Uterus (tissue), 4 donors: ENCODE measurements around the gene SUFU. TPM values are rescaled to one million over a fixed set of nuclear protein-coding genes. Genes with fewer than 3 reads are reported as not detected.

Experiments used
- DNase-seq, 2 donors: peaks; one replicate each; pipeline ENCODE4 v3.0.0-alpha.2; 2019 to 2020
- H3K27ac ChIP-seq, 2 donors: fragments of 200-600 bp; sonication (generic); 1 replicate in 1 of 2; 2 replicates in 1 of 2; pipeline ENCODE4 v1.5.1; 2016 to 2018
- H3K27me3 ChIP-seq, 2 donors: fragments of 200-600 bp; sonication (generic); one replicate each; pipeline ENCODE4 v1.5.1; 2018 to 2019; ENCODE audit warnings: control low read depth in 1 of 2
- H3K36me3 ChIP-seq, 2 donors: fragments of 200-600 bp; sonication (generic); one replicate each; pipeline ENCODE4 v1.5.1; 2019; ENCODE audit warnings: control low read depth in 1 of 2
- H3K4me1 ChIP-seq, 2 donors: fragments of 200-600 bp; sonication (generic); one replicate each; pipeline ENCODE4 v1.5.1; 2018 to 2019; ENCODE audit warnings: control low read depth in 1 of 2
- H3K4me3 ChIP-seq, 2 donors: fragments of 200-600 bp; sonication (generic); 1 replicate in 1 of 2; 2 replicates in 1 of 2; pipeline ENCODE4 v1.5.1; 2018 to 2019; ENCODE audit warnings: mild to moderate bottlenecking in 1 of 2
- H3K9me3 ChIP-seq, 2 donors: fragments of 200-600 bp; sonication (generic); one replicate each; pipeline ENCODE4 v1.5.1; 2019; ENCODE audit warnings: control low read depth in 1 of 2
- POLR2A ChIP-seq, 2 donors: fragments of 450-650 bp; IDR thresholded peaks; one replicate each; pipeline ENCODE4 v1.6.1; 2016; ENCODE audit warnings: antibody characterized with exemption in 2 of 2, mild to moderate bottlenecking in 1 of 2, moderate library complexity in 1 of 2
- intact Hi-C: fragments of 100-400 bp; cut with DNase I; formaldehyde crosslinking; loops from one replicate; pipeline ENCODE4 v1.15.1; 2023; ENCODE audit warnings: low total_unique reads
- total RNA-seq, 4 donors: library from RNA; depleted of rRNA in 3 of 4; stranded (reverse); fragments of >200 nt in 3 of 4; gene quantifications; one replicate each; pipeline versions ENCODE4 v1.1.0 to v1.2.4, GENCODE V29; 2014 to 2023
- TF ChIP-seq, protein P1 (sequence below), 4 experiments: fragments of 200-600 bp in 2 of 4; fragments of 450-650 bp in 2 of 4; sonication (generic) in 2 of 4; IDR thresholded peaks; one replicate each; pipeline ENCODE4 v1.5.1; 2016 to 2019; ENCODE audit warnings: antibody characterized with exemption in 4 of 4, mild to moderate bottlenecking in 2 of 4, moderate library complexity in 1 of 4
- donor health status: DM: yes; HTN: yes; CAD: no.

Gene SUFU
- total RNA-seq, 4 donors from 2014 or later = 2.8 to 20.7 (median 12.3) TPM

DNA sequence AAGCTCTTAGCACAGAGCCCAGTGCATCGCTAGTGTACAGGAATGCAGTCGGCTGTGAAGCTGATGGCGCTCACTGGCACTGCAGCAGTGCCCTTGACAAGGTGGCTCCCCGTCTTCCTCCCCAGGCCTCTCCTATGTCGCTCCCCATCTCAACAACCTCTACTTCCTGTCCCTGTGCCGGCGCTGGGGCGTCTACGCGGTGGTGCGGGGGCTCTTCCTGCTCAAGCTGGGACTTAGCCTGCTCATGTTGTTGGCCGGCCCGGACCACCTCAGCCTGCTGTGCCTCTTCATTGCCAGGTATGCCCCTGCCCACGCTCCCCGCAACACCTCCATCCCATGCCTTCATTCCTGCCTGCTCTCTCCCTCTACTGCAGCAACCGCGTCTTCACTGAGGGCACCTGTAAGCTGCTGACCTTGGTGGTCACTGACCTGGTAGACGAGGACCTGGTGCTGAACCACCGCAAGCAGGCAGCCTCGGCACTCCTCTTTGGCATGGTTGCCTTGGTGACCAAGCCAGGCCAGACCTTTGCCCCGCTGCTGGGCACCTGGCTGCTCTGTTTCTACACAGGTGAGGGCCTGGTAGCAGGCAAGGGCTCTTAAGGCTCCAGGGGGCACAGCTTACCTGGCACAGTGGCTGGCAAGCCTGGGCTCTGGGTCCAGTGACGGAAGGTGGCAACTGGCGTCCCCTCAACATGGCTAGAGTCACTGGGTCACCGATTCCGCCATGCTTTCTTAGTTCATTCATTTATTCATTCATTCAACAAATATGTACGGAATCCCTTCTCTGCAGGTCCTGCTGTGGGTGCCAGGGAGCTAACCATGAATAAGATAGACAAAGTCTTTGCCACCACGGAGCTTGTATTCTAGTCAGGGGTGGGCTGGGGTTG is 30.1 kb upstream of the SUFU start:
- no peaks in the 10 kb centered on the region for H3K36me3 ChIP-seq
- intact Hi-C loops = no loop called here
- H3K9me3 ChIP-seq = no peaks in the 10 kb centered on the region
- no peak overlapping the region for H3K27ac ChIP-seq
- DNase-seq = no peak
- H3K4me1 ChIP-seq = no peaks in the 10 kb centered on the region
- no peak for TF ChIP-seq POLR2A (IDR thresholded peaks at IDR 0.05)
- TF ChIP-seq, protein P1, sequence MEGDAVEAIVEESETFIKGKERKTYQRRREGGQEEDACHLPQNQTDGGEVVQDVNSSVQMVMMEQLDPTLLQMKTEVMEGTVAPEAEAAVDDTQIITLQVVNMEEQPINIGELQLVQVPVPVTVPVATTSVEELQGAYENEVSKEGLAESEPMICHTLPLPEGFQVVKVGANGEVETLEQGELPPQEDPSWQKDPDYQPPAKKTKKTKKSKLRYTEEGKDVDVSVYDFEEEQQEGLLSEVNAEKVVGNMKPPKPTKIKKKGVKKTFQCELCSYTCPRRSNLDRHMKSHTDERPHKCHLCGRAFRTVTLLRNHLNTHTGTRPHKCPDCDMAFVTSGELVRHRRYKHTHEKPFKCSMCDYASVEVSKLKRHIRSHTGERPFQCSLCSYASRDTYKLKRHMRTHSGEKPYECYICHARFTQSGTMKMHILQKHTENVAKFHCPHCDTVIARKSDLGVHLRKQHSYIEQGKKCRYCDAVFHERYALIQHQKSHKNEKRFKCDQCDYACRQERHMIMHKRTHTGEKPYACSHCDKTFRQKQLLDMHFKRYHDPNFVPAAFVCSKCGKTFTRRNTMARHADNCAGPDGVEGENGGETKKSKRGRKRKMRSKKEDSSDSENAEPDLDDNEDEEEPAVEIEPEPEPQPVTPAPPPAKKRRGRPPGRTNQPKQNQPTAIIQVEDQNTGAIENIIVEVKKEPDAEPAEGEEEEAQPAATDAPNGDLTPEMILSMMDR (IDR thresholded peaks at IDR 0.05) = no peak
- no peaks in the 10 kb centered on the region for H3K27me3 ChIP-seq
- no peak overlapping the region for H3K4me3 ChIP-seq

DNA sequence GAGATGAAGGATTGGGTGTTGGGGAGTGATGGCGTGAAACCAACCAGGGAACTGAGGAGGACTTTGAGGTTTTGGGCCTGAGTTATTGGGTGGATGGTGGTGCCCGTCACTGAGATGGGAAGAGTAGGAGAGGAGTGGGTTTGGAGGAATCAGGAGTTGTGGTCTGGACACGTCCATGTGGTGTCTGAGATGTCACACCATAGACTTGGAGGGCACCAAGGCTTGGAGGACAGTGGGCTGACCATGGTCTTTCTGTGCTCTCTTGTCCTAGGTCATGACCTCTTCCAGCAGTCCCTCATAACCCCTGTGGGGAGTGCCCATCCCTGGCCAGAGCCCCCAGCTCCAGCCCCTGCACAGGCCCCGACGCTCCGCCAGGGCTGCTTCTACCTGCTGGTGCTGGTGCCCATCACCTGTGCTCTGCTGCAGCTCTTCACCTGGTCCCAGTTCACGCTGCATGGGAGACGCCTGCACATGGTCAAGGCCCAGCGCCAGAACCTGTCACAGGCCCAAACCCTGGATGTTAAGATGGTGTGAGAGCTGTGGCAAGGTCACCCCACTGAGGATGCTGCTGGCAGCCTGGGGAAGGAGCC is 28.2 kb upstream of the SUFU start:
- no peak for TF ChIP-seq POLR2A (IDR thresholded peaks at IDR 0.05)
- TF ChIP-seq, protein P1 (IDR thresholded peaks at IDR 0.05) = no peak
- DNase-seq = no peak
- no peaks in the 10 kb centered on the region for H3K27me3 ChIP-seq
- H3K36me3 ChIP-seq = no peaks in the 10 kb centered on the region
- no peak overlapping the region for H3K4me3 ChIP-seq
- intact Hi-C loops = loop anchor here (5.0 kb wide), 1 partner anchor 83 kb away; no protein-coding TSS in a partner anchor
- H3K27ac ChIP-seq = no peak overlapping the region
- H3K9me3 ChIP-seq = no peaks in the 10 kb centered on the region
- H3K4me1 ChIP-seq = no peaks in the 10 kb centered on the region

GRCh38 chr10:102476466-102477141 is 27.2 kb upstream of the SUFU start:
- Histone ChIP-seq H3K36me3 (no peaks in the 10 kb centered on the region), H3K9me3 (no peaks in the 10 kb centered on the region), H3K27ac (no peak overlapping the region), H3K4me3 (no peak overlapping the region), H3K4me1 (no peaks in the 10 kb centered on the region), H3K27me3 (no peaks in the 10 kb centered on the region)
- intact Hi-C loops = loop anchor here (5.0 kb wide), 1 partner anchor 84 kb away; no protein-coding TSS in a partner anchor
- DNase-seq = no peak
- no peak for TF ChIP-seq POLR2A (IDR thresholded peaks at IDR 0.05)
- TF ChIP-seq, protein P1 (IDR thresholded peaks at IDR 0.05) = no peak

- no peaks in the 10 kb centered on the region for H3K36me3 ChIP-seq
- no peaks in the 10 kb centered on the region for H3K27me3 ChIP-seq
- intact Hi-C loops = loop anchor here (5.0 kb wide), 1 partner anchor 87 kb away; no protein-coding TSS in a partner anchor
- no peak overlapping the region for H3K4me3 ChIP-seq
- no peak overlapping the region for H3K27ac ChIP-seq
- H3K4me1 ChIP-seq = no peaks in the 10 kb centered on the region
- H3K9me3 ChIP-seq = no peaks in the 10 kb centered on the region
- DNase-seq = no peak
- TF ChIP-seq, protein P1 (IDR thresholded peaks at IDR 0.05) = no peak
- no peak for TF ChIP-seq POLR2A (IDR thresholded peaks at IDR 0.05)
These were observed 24.1 kb upstream of the SUFU start for GRCh38 chr10:102479651-102480050.
